Measurements from ENCODE around the gene ANKRD16. TPM values are rescaled to one million over a fixed set of nuclear protein-coding genes. Genes with fewer than 3 reads are reported as not detected.
A peak's percentile ranks its signal among the peaks of the same experiment; 100 is the strongest.
"Not testable (repeated sequence)": the region's sequence is repeated elsewhere in the genome, so short reads cannot be mapped to it uniquely, and the experiment has no call there.

ANKRD16 gene
- total RNA-seq, 1 experiment from 2014 or later: 5.8 TPM

GRCh38 chr10:5903563-5903962, 13.9 kb upstream of the ANKRD16 start:
- DNase-seq (ENCODE audit: low read depth): no peak

GRCh38 chr10:5902511-5903274, 13.0 kb upstream of the ANKRD16 start:
- DNase-seq (ENCODE audit: low read depth): no peak

- DNase-seq (ENCODE audit: low read depth): no peak
These were observed 10.6 kb upstream of the ANKRD16 start for GRCh38 chr10:5900247-5900646.

- no peak for DNase-seq (ENCODE audit: low read depth)
These were observed 8.5 kb upstream of the ANKRD16 start for GRCh38 chr10:5898163-5898562.

- DNase-seq (ENCODE audit: low read depth): no peak
These were observed 7.8 kb upstream of the ANKRD16 start for GRCh38 chr10:5897504-5897903.

GRCh38 chr10:5897053-5897340, 7.3 kb upstream of the ANKRD16 start:
- DNase-seq (ENCODE audit: low read depth): no peak

GRCh38 chr10:5896208-5897052, 6.7 kb upstream of the ANKRD16 start:
- no peak for DNase-seq (ENCODE audit: low read depth)

- DNase-seq (ENCODE audit: low read depth): no peak
These were observed 6.1 kb upstream of the ANKRD16 start for GRCh38 chr10:5895804-5896203.

GRCh38 chr10:5895365-5895764, 5.7 kb upstream of the ANKRD16 start:
- no peak for DNase-seq (ENCODE audit: low read depth)

- DNase-seq (ENCODE audit: low read depth): no peak
These were observed 5.2 kb upstream of the ANKRD16 start for GRCh38 chr10:5894873-5895272.

- DNase-seq (ENCODE audit: low read depth): no peak
These were observed 4.7 kb upstream of the ANKRD16 start for GRCh38 chr10:5894403-5894802.

GRCh38 chr10:5893321-5893720, 3.6 kb upstream of the ANKRD16 start:
- DNase-seq (ENCODE audit: low read depth): no peak

- peak; percentile 77 for DNase-seq (ENCODE audit: low read depth)
These were observed 2.3 kb upstream of the ANKRD16 start for GRCh38 chr10:5892007-5892406.

- no peak for DNase-seq (ENCODE audit: low read depth)
These were observed 1.3 kb upstream of the ANKRD16 start for GRCh38 chr10:5891009-5891408.

- DNase-seq (ENCODE audit: low read depth): peak; percentile 53
These were observed 791 bp upstream of the ANKRD16 start for GRCh38 chr10:5890452-5890915.

GRCh38 chr10:5888843-5889623, 660 bp downstream of the ANKRD16 start:
- DNase-seq (ENCODE audit: low read depth): peak; percentile 24

GRCh38 chr10:5888351-5888750, 1.3 kb downstream of the ANKRD16 start:
- peak; percentile 9 for DNase-seq (ENCODE audit: low read depth)

- no peak for DNase-seq (ENCODE audit: low read depth)
These were observed 2.1 kb downstream of the ANKRD16 start for GRCh38 chr10:5887641-5888040.

- no peak for DNase-seq (ENCODE audit: low read depth)
These were observed 2.7 kb downstream of the ANKRD16 start for GRCh38 chr10:5887029-5887428.

GRCh38 chr10:5885619-5886018, 4.1 kb downstream of the ANKRD16 start:
- no peak for DNase-seq (ENCODE audit: low read depth)

GRCh38 chr10:5882961-5883360, 6.7 kb downstream of the ANKRD16 start:
- no peak for DNase-seq (ENCODE audit: low read depth)

- DNase-seq (ENCODE audit: low read depth): not testable (repeated sequence)
These were observed 12.7 kb downstream of the ANKRD16 start for GRCh38 chr10:5877041-5877440.
